Measurements from ENCODE around the gene OR2V2.

Gene OR2V2

DNA sequence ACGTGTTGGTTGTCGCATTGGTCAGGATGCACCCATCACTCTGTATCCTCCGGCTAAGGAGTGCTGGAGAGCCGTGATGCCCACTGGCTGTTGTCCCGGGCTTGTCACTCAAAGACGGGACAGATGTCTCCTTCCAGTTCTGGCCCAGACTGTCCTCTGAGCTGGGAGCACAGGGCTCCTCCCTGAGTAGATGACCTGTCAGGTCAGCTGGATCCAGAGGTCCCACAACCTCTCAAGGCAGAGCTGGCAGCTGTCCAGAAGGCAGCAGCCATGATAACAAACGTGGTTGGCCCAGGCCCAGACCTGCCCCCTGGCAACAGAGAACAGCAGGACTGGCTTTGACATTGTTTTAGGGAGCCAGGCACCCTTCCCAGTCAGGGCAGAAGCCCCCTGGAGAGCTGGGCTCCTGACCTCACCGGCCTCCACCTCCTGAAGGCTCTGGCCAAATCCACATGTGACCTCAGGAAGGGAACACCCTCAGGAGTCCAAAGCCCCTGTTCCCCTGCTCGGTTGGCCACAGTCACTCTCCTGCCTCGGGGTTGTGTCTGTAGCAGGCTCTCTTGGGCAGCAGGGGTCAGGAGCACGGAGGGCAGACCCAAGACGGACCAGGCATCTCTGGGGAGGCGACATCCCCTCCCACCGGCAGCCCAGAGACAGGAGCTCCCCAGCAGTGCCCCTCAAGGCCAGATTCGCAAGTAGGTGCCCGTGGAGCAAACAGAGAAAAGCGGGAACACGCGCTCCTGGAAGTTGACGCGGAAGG is 47.3 kb downstream of the OR2V2 start:
- no peak for DNase-seq (ENCODE audit: low read depth)
- H3K4me3 ChIP-seq (ENCODE audit: low read depth, low read length), result no peak overlapping the region
- TF ChIP-seq CTCF (IDR thresholded peaks at IDR 0.05; ENCODE audit: control insufficient read depth, extremely low read depth, insufficient read depth), result no peak

DNA sequence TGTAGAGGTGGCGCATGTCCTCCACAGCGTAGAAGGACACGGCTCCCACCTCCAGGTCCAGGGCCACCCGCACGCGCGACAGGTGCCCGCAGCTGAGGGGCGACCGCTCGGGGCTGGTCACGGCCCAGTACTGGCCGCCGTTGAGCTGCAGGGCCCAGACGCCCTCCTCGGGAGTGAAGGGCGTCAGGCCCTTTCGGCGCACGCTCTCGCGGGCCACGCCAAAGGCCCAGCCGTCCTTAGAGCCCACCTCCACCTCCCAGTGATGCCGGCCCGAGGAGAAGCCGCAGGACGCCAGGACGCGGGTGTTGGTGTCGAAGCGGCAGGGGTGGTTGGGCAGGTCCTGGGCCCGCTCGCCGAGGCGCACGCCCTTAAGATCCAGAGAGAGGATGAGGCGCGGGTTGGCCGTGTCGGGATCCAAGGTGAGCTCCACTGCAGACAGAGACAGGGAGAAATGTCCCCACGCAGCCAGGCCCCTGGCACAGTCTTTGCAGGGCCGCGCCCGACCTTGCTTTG is 47.9 kb downstream of the OR2V2 start:
- no peak for DNase-seq (ENCODE audit: low read depth)
- TF ChIP-seq CTCF (IDR thresholded peaks at IDR 0.05; ENCODE audit: control insufficient read depth, extremely low read depth, insufficient read depth), result no peak
- no peak overlapping the region for H3K4me3 ChIP-seq (ENCODE audit: low read depth, low read length)

GRCh38 chr5:181197326-181197951 is 50.1 kb downstream of the OR2V2 start:
- H3K4me3 ChIP-seq (ENCODE audit: low read depth, low read length), result no peak overlapping the region
- DNase-seq (ENCODE audit: low read depth), result no peak
- no peak for TF ChIP-seq CTCF (IDR thresholded peaks at IDR 0.05; ENCODE audit: control insufficient read depth, extremely low read depth, insufficient read depth)

GRCh38 chr5:181198106-181198685 is 50.8 kb downstream of the OR2V2 start:
- no peak for TF ChIP-seq CTCF (IDR thresholded peaks at IDR 0.05; ENCODE audit: control insufficient read depth, extremely low read depth, insufficient read depth)

GRCh38 chr5:181198905-181199519 is 51.6 kb downstream of the OR2V2 start:
- no peak overlapping the region for H3K4me3 ChIP-seq (ENCODE audit: low read depth, low read length)
- no peak for DNase-seq (ENCODE audit: low read depth)
- no peak for TF ChIP-seq CTCF (IDR thresholded peaks at IDR 0.05; ENCODE audit: control insufficient read depth, extremely low read depth, insufficient read depth)

More at GRCh38 chr5:181198106-181198685, 50.8 kb downstream of the OR2V2 start:
- DNase-seq (ENCODE audit: low read depth), result no peak
- no peak overlapping the region for H3K4me3 ChIP-seq (ENCODE audit: low read depth, low read length)

GRCh38 chr5:181199881-181200638 is 52.7 kb downstream of the OR2V2 start:
- TF ChIP-seq CTCF (IDR thresholded peaks at IDR 0.05; ENCODE audit: control insufficient read depth, extremely low read depth, insufficient read depth), result no peak
- no peak overlapping the region for H3K4me3 ChIP-seq (ENCODE audit: low read depth, low read length)
- no peak for DNase-seq (ENCODE audit: low read depth)
